Measurements from ENCODE around the gene ZBTB7A. TPM values are rescaled to one million over a fixed set of nuclear protein-coding genes. Genes with fewer than 3 reads are reported as not detected.

Gene ZBTB7A
- total RNA-seq, 2 experiments from 2014 or later: 41.9 to 42.4 TPM

- CTCF ChIA-PET: no interaction called here
- POLR2A ChIA-PET: no interaction called here
These were observed 34.3 kb downstream of the ZBTB7A start for GRCh38 chr19:4032436-4032835.

GRCh38 chr19:4031420-4031819 lies 35.3 kb downstream of the ZBTB7A start:
- CTCF ChIA-PET: no interaction called here
- POLR2A ChIA-PET: no interaction called here

- POLR2A ChIA-PET: no interaction called here
These were observed 35.7 kb downstream of the ZBTB7A start for GRCh38 chr19:4030981-4031380.

DNA sequence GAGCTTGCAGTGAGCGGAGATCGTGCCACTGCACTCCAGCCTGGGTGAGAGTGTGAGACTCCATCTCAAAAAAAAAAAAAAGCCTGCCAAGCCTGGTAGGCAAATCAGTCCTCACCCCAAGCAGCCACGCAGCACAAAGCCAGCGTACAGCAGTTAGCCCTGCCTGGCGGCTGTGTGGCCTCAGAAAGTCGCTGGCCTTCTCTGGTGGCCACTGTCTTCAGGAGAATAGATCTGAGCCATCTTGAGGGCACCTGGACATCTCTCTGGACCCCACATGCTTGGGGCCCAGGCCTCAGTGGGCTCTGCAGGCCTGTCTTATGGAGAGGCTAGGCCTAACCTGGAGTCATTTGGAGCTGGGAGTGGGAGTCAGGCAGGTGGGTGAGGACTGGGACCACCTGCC lies 36.1 kb downstream of the ZBTB7A start:
- CTCF ChIA-PET: no interaction called here
- POLR2A ChIA-PET: no interaction called here

More at GRCh38 chr19:4030981-4031380, 35.7 kb downstream of the ZBTB7A start:
- CTCF ChIA-PET: no interaction called here

GRCh38 chr19:4029247-4029614 lies 37.5 kb downstream of the ZBTB7A start:
- CTCF ChIA-PET: interaction anchor here (0.7 kb wide), 1 partner anchor 45 kb away, joined by 5 read pairs; no protein-coding TSS in a partner anchor

GRCh38 chr19:4028334-4029246 lies 38.1 kb downstream of the ZBTB7A start:
- CTCF ChIA-PET: no interaction called here
- POLR2A ChIA-PET: no interaction called here

More at GRCh38 chr19:4029247-4029614, 37.5 kb downstream of the ZBTB7A start:
- POLR2A ChIA-PET: interaction anchor here (0.6 kb wide), 1 partner anchor 239 kb away, joined by 6 read pairs; no protein-coding TSS in a partner anchor

- ChIA-PET POLR2A (no interaction called here), CTCF (interaction anchor here (0.6 kb wide), 2 partner anchors 39 to 40 kb away, joined by 3 to 4 read pairs; no protein-coding TSS in a partner anchor)
These were observed 39.6 kb downstream of the ZBTB7A start for GRCh38 chr19:4027146-4027545.

DNA sequence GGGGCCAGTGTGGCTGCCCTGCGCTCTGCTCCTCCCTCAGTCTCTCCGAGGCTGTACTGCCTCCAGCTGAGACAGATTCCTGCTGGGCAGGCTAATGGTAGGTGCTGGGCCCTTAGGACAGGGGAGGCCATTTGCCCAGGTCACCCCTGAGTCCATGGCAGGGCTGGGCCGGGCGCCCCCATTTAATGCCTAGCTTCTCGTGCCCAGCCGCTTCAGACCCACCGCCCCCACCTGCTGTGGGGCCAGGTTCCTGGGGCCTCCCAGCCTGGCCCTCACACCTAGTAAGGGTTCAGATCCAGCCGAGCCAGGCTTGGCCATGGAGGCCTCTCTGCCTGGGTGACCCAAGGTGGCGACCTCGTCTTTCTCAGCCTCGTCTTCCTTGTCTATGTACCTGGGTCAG lies 41.4 kb downstream of the ZBTB7A start:
- ChIA-PET CTCF (interaction anchor here (0.7 to 0.8 kb wide), 2 partner anchors 40 to 114 kb away, joined by 3 to 4 read pairs; partner anchors contain the start of gene EEF2), POLR2A (no interaction called here)

GRCh38 chr19:4023600-4024398 lies 42.9 kb downstream of the ZBTB7A start:
- POLR2A ChIA-PET: no interaction called here

GRCh38 chr19:4019578-4019977 lies 47.1 kb downstream of the ZBTB7A start:
- POLR2A ChIA-PET: no interaction called here
- CTCF ChIA-PET: interaction anchor here (0.5 kb wide), 1 partner anchor 295 kb away, joined by 3 read pairs; no protein-coding TSS in a partner anchor

More at GRCh38 chr19:4023600-4024398, 42.9 kb downstream of the ZBTB7A start:
- CTCF ChIA-PET: no interaction called here

- POLR2A ChIA-PET: no interaction called here
- CTCF ChIA-PET: no interaction called here
These were observed 47.8 kb downstream of the ZBTB7A start for GRCh38 chr19:4018775-4019504.

DNA sequence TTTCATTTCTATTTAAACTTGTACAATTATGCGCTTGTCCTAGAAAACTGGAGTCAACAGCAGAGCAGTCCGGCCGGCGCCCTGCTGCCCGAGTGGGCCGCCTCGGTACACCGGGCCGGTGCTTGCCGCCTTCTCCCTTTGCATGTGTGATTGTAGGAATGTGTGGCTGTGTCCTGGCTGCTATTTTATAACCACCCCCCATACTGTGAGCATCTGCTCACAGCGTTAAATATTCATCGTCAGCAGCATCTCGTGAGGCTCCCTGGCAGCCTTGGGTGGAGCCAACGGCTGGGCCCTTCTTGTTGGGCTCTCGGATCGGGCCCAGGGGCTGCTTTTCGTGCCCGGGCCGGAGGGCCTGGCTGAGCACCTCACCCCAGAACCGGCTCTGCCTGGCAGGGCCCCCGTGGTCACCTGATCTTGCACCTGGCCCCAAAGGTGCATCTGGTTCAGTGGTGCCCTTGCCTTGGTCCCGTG lies 48.5 kb downstream of the ZBTB7A start:
- POLR2A ChIA-PET: no interaction called here

DNA sequence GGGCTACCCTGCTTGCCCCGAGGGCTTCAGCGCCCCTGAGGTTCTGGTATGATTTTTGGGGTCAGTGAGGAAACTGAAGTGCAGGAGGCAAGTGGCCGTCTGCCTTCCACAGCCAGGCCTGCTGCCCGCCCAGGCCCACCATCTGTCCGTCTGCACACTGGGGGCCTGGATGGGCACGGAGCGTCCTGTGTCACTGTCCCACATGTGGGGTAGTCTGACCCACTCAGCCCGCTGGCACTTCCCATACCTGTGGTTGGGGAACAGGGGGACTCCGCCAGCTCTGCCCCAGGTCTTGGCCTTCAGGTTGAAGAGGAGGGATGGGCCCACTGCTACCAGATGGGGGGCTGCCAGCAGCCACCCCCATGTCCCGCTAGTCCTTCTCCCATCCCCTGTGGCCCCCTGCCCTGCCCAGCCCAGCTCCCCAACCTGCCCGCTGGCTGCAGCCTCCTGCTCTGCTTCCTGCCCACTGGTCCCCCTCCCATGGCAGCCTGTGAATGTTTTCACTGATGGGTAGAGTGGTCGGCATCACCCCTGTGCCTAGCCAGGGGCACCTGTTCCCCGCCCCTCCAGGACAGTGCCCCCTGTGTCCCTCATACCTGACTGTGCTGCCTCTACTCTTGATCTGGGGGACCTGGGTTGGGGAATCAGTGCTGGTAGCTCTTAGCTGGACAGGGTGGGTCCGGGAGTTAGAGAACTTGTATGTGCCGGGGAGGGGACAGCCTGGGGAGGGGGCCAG lies 49.6 kb downstream of the ZBTB7A start:
- CTCF ChIA-PET: interaction anchor here (0.6 kb wide), 1 partner anchor 80 kb away, joined by 3 read pairs; no protein-coding TSS in a partner anchor

More for the DNA sequence above, 48.5 kb downstream of the ZBTB7A start:
- CTCF ChIA-PET: no interaction called here

GRCh38 chr19:4016486-4016885 lies 50.2 kb downstream of the ZBTB7A start:
- POLR2A ChIA-PET: no interaction called here
- CTCF ChIA-PET: interaction anchor here (0.6 kb wide), 1 partner anchor 80 kb away, joined by 3 read pairs; no protein-coding TSS in a partner anchor

More for the DNA sequence above, 49.6 kb downstream of the ZBTB7A start:
- POLR2A ChIA-PET: interaction anchor here (0.6 kb wide), 1 partner anchor 32 kb away, joined by 4 read pairs; no protein-coding TSS in a partner anchor

GRCh38 chr19:4015705-4016402 lies 50.8 kb downstream of the ZBTB7A start:
- CTCF ChIA-PET: no interaction called here
- POLR2A ChIA-PET: no interaction called here

GRCh38 chr19:4014541-4015491 lies 51.9 kb downstream of the ZBTB7A start:
- ChIA-PET POLR2A (no interaction called here), CTCF (no interaction called here)

GRCh38 chr19:4013886-4014540 lies 52.7 kb downstream of the ZBTB7A start:
- POLR2A ChIA-PET: no interaction called here
- CTCF ChIA-PET: no interaction called here

Measured in activated CD8-positive, alpha-beta memory T cell treated with anti-CD3 and anti-CD28 coated beads for 36 hours (primary cell).